ENCODE results near the gene PXN.
"Not testable (repeated sequence)": the region's sequence is repeated elsewhere in the genome, so short reads cannot be mapped to it uniquely, and the experiment has no call there.

PXN gene

DNA sequence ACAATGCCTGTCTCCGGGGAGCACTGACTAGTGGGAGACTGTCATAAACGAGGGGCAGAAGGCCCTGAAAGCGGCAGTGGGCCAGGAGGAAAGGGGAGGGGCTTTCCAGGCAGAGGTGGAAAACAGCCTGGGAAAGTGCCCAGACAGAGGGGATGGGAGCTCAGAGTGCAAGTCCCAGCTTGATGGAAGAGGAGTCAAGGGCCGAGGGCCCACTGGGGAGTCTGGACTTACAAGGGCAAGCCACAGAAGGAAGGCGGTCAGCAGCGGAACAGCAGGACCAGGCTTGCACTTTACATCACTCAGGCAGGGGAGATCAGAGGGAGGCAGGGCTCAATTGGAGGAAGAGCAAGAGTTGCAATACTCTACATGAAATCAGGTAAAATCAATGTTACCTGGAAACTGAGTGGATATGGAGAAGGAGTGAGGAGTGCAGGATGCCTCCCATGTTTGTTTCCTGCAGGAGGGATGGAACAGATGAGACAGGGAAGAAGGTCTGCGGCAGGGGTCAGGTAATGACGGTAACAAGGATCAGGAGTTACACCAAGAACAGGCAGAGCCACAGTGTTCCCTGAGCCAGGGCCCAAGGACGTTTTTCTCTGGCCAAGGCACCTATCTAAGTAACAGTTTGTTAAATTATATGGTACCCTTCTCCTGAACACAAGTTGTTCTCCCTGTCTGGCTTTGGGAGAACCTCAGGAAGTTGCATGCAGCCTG lies 23.8 kb downstream of the PXN start:
- no peak for DNase-seq (ENCODE audit: low read depth)

- no peak for DNase-seq (ENCODE audit: low read depth)
Observed at GRCh38 chr12:120240495-120240833, 25.1 kb downstream of the PXN start.

DNA sequence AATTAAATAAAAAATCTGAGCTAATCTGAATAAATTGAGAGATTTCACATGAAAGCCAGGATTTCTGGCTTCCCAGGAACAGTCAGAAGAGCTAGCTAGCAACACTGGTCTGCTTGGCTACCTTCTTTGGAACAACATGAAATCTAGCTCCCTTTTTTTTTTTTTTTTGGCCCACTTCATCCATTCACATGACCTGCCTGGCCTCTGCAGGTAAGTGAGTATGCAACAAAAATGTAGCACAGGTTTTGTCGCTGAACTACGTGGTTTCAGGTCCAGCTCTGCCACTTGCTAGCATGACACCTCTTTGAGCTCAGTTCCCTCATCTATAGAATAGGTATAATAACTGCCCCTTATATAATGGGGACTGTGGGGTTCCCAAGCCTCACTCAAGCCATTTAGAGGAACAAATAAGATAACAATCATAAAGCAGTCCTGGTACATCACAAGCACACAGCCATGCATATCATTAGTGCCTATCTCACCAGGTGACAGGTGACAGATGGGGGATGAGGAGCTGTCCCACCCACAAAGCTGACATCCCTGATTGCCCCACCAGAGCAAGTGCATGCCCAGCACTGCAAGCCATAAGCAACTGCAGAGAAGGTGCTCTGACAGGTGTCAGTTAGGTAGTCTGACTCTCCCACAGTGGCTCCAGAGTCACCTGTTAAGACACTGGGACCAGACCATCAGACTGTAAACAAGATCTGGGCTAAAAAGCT lies 25.6 kb downstream of the PXN start:
- no peak for DNase-seq (ENCODE audit: low read depth)

DNA sequence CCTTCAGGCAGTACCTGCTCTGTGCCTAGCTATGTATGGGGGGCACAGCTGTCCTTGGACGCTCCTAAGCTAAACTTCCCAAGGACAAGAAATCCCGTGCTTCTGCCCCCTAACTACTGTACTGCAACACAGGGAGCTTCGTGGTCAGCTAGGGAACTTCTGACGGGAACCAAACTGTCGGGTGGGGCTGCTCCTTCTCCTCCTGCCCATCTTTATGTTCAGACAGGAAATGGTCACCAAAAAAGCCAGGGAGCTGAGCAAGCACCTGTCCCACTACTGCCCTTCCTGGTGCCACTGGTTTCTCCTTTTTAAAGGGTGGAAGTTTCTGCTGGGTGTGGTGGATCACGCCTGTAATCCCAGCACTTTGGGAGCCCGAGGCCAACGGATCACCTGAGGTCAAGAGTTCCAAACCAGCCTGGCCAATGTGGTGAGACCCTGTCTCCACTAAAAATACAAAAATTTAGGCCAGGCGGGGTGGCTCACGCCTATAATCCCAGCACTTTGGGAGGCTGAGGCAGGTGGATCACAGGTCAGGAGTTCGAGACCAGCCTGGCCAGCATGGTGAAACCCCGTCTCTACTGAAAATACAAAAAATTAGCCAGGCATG lies 26.6 kb downstream of the PXN start:
- no peak for DNase-seq (ENCODE audit: low read depth)

GRCh38 chr12:120238217-120238616 lies 27.3 kb downstream of the PXN start:
- no peak for DNase-seq (ENCODE audit: low read depth)

DNA sequence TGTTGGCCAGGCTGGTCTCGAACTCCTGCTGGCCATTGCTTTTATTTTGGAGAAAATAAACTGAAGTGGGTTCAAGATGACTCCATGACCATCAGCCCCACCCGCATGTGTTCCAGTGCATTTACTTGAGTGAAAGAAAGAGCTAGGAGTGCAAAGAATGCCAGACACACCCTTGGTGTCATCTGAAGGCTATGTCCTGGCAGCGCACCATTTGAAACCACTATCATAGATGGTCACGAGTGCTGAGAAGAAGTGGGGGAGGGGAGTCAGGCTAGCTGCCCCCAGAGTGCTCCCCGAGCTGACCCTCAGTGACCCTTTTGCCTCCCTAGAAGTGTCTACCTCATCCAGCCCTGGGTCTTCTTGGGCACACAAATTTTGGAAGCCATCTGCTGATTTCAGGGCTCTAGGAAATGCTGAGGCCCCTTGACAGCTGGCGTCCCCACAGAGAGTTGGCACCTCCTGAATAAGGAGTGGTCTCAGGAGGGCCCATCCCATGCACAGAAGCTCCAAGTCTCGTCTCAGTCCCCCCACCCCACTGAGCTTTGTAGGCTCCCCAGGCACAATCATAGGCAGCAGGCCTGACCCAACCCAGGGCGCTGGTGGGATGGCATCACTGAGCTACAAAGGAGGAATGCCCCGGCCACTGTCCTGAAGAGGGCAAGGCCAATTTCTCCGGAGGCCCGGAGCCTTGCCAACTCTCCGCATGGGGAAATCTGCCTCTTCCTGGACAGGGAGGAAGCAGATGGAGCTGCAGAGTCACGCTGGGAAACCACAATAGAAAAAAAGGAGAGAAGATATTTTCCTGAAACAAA lies 28.0 kb downstream of the PXN start:
- DNase-seq (ENCODE audit: low read depth), result no peak

GRCh38 chr12:120236809-120237208 lies 28.7 kb downstream of the PXN start:
- not testable (repeated sequence) for DNase-seq (ENCODE audit: low read depth)

DNA sequence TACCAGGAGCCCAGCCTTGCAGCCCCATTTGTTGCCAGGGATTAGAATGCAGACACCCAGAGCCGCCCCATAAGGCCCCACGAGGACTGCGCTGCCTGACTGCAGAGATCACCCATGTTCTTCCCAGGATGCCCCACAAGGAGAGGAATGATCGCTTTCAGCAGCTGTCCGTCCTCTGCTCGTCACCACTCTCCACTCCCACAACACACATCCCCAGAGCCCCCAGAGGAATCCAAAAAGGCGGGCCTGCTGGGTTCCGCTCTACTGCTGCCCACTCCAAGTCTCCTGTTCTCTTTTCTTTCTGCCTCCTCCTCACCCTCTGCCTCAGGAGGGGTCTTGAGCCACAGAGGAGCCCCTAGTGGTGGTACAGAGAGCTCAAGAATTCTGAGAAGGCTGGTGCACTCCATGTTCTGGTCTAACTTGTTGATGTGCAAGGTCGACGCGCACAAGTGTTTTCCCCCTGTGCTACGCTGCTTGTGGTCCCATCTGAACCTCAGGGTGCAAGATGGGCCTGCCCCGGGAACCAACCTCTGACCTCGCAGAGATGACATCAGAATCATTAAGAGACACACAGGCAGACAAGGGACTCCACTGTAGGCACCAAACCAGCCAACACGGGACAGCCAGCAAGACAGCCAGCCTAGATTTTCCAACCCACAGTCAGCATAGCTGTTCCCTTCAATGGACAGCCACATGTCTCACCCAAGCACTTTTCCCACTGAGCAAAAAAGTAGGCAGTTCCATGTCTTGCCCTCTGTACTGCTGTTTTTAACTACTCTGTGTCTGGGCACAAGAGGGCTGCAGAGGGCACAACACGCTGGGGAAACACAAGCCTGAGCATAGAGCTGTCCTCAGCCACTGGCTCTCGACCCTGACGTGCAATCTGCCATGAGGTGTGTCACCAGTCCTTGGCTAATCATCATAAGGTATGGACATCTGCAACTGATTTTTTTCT lies 29.9 kb downstream of the PXN start:
- no peak for DNase-seq (ENCODE audit: low read depth)

GRCh38 chr12:120234643-120235368 lies 30.7 kb downstream of the PXN start:
- no peak for DNase-seq (ENCODE audit: low read depth)

DNA sequence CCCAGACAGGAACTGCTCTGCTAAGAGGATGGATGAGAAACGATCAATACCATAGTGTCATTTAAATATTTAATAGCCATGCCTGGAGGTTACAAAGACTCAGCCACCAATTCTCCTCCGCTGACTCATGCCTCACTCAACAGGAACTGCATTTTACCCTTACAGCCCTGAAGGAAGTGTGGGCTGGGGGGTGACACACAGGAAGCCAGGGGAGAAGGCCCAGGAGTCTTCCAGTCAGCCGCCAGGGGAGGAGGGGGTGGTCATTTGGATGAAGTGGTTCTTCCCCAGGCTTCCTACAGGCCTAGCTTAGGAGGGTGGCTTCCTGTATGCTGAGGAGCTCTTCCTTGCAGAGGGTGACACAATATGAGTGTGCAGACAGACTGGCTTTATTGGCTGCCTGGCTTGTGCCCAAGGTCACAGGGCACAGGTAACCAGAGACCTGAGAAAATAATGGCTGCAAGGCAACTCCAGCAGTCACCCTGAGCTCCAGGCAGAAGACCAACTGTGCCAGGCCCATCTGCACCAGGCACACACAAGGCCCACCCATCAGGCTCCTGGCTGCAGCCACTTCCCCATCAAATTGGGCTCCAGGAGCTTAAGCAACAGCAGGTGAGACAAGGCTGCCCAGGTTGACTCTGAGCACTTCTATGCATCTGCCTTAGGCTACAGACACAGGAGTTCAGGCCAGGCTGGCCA lies 34.1 kb downstream of the PXN start:
- DNase-seq (ENCODE audit: low read depth), result peak; percentile 84

DNA sequence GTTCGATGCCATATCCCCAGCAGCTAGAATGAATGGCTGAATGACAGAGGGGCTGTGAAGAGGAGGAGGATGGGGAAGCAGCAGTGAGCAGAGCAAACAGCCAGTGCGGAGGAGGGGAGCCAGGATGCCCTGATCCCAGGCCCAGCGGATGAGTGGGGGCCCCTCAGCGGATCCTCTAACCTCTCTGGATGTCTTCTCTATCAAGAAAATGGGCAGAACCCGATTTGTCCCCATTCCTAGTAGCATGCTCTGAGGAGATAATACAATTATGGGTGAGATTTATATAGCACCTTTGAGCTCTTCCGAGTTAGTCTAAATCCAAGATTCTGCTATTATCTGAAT lies 34.6 kb downstream of the PXN start:
- no peak for DNase-seq (ENCODE audit: low read depth)

DNA sequence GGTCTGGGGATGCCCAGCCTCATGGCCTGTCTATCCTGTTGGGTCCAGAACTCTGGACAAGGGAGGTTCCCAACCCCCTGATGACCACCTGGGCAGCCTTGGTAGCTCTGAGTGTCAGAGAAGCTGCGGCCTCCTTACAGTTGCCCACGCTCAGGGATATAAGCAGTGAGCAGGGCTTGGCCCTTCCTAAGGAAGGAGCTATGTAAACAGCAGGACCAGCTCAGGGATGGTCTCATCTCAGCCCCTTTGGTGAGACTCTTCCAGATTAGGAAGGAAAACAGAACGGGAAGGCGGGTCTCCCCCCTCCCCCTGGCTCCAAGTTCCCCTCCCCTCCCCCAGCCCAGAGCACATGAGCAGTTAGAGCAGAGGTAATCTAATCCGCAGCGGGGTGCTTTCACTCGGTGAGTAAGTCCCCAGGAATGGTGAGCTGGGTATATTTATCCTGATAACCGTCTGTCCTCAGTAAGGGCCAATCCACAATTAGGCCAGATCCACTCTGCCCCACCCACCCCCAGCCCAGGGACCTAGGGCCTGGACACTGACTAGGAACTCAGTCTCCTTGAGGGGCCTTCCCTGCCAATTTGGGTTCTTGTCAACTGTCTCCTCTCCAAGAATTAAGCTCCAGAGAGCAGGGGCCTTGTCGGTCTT lies 35.1 kb downstream of the PXN start:
- DNase-seq (ENCODE audit: low read depth), result no peak

DNA sequence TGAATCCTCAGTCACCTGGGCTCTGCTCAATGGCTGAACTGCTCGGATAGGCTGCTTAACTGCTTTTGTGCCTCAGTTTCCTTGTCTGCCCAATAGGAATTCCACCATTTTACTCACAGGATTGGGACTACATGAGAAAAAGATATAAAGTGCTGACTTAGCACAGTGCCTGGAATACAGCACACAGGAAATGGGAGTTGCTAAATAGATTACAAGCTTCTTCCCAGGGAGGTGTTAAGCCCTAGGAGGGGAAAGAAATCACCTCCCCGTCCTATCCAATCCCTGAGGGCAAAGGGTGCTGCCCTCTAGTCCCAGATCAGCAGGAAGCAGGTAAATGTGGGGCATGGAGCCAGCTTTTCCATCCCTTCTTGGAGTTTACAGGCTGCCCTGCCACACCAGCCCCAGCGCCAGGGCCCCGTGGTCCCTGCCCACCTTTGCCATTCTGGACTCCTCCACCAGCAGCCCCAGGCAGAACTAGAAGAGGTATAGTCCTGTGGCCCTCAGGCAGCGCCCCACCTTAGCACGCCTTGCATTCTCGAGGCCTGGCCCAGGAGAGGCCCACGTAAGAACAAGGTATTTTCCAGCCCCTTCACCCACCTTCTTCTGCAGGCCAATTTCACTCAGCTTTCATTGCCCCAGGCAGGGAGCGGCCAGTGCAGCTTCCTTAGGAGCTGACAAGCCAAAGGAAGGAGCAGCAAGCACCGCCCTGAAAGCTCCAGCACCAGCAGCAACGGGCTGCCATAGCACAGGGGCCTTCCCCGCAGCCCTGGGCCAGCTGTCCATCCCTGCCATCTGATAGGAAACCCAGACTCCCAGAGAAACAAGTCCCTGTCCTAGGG lies 35.8 kb downstream of the PXN start:
- no peak for DNase-seq (ENCODE audit: low read depth)

DNA sequence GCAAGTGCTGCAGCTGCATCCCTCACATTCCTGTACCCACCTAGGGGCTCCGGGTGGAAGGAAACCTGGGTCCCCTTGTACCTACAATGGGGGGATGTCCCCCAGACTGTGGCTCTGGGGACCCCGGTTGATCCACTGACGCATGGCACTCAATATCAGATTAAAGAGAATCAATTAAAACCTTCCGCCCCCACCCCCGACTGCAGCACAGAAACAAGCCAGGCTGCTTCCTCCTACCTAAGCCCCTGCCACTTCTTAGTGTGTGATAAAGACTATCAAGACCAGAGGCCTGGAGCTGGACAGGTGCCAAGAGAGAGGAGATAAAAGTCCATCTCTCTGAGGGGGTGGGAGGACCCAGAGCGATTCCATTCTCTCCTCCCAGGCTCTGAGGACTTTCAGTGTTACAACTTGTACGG lies 36.5 kb downstream of the PXN start:
- no peak for DNase-seq (ENCODE audit: low read depth)

GRCh38 chr12:120228291-120229070 lies 37.0 kb downstream of the PXN start:
- DNase-seq (ENCODE audit: low read depth), result peak; percentile 86

- DNase-seq (ENCODE audit: low read depth), result no peak
Observed at GRCh38 chr12:120228041-120228290, 37.6 kb downstream of the PXN start.

GRCh38 chr12:120227233-120228040 lies 38.1 kb downstream of the PXN start:
- no peak for DNase-seq (ENCODE audit: low read depth)
